OCI-LY1 (cell line): Measurements from ENCODE around the gene ZMIZ1.

Experiments
- H2AFZ ChIP-seq: fragments of 200-600 bp; sonication (generic), shearing (Covaris generic); 2 replicates; pipeline ENCODE4 v1.6.0; 2014; ENCODE audit warnings: antibody characterized with exemption, mild to moderate bottlenecking, low read length
- H3F3A ChIP-seq: fragments of 200-600 bp; sonication (generic), shearing (Covaris generic); 2 replicates; pipeline ENCODE4 v1.6.0; 2014; ENCODE audit warnings: mild to moderate bottlenecking, antibody characterized with exemption, low read length, moderate library complexity; ENCODE audit not compliant: insufficient read depth
- H3K27ac ChIP-seq: fragments of 200-600 bp; sonication (generic); 2 replicates; pipeline ENCODE4 v1.5.1; 2014; ENCODE audit warnings: low read length, mixed run types, mild to moderate bottlenecking, low read depth; ENCODE audit not compliant: poor library complexity, severe bottlenecking
- H3K27me3 ChIP-seq: fragments of 200-600 bp; sonication (generic); 2 replicates; pipeline ENCODE4 v1.6.0; 2014; ENCODE audit warnings: antibody characterized with exemption, mild to moderate bottlenecking, low read length, moderate library complexity; ENCODE audit not compliant: insufficient read depth
- H3K36me3 ChIP-seq: fragments of 200-600 bp; sonication (generic); 2 replicates; pipeline ENCODE4 v1.6.1; 2014; ENCODE audit warnings: mild to moderate bottlenecking, antibody characterized with exemption, low read length, moderate library complexity, mixed read lengths; ENCODE audit not compliant: insufficient read depth
- H3K4me1 ChIP-seq: fragments of 200-600 bp; sonication (generic); 2 replicates; pipeline ENCODE4 v1.5.1; 2014; ENCODE audit warnings: mild to moderate bottlenecking, low read length, moderate library complexity; ENCODE audit not compliant: insufficient read depth, severe bottlenecking
- H3K4me2 ChIP-seq: fragments of 200-600 bp; sonication (generic), shearing (Covaris generic); 2 replicates; pipeline ENCODE4 v1.6.1; 2014; ENCODE audit warnings: low read length
- H3K4me3 ChIP-seq: fragments of 200-600 bp; sonication (generic); 2 replicates; pipeline ENCODE4 v1.5.1; 2014; ENCODE audit warnings: low read length, low read depth, mild to moderate bottlenecking, mixed read lengths; ENCODE audit not compliant: poor library complexity, severe bottlenecking
- H3K79me2 ChIP-seq: fragments of 200-600 bp; shearing (Covaris generic); 2 replicates; pipeline ENCODE4 v1.6.1; 2016; ENCODE audit warnings: mixed run types, low read length, mixed read lengths; ENCODE audit not compliant: insufficient read depth
- H3K9ac ChIP-seq: fragments of 200-600 bp; sonication (generic), shearing (Covaris generic); 2 replicates; pipeline ENCODE4 v1.6.1; 2014; ENCODE audit warnings: mild to moderate bottlenecking, low read length, mixed read lengths
- H3K9me2 ChIP-seq: fragments of 200-600 bp; sonication (generic), shearing (Covaris generic); 2 replicates; pipeline ENCODE4 v1.6.1; 2014; ENCODE audit warnings: low read depth, mild to moderate bottlenecking, low read length, mixed read lengths
- H3K9me3 ChIP-seq: fragments of 200-600 bp; shearing (Covaris generic); 2 replicates; pipeline ENCODE4 v1.6.1; 2014; ENCODE audit warnings: low read length, mixed read lengths
- H4K20me1 ChIP-seq: fragments of 200-600 bp; sonication (generic), shearing (Covaris generic); 2 replicates; pipeline ENCODE4 v1.6.0; 2016; ENCODE audit warnings: mild to moderate bottlenecking, low read length; ENCODE audit not compliant: insufficient read depth
- CTCF ChIP-seq: fragments of 200-600 bp; sonication (generic), shearing (Covaris generic); IDR thresholded peaks from 2 replicates; pipeline ENCODE4 v1.5.1; 2017; ENCODE audit warnings: mild to moderate bottlenecking, antibody characterized with exemption, low read length, moderate library complexity, mixed read lengths
- EZH2 ChIP-seq: fragments of 200-600 bp; sonication (generic), shearing (Covaris generic); IDR thresholded peaks from 2 replicates; pipeline ENCODE4 v1.8.0; 2017; ENCODE audit warnings: borderline replicate concordance, mixed run types, mild to moderate bottlenecking, antibody characterized with exemption, low read length, moderate library complexity, mixed read lengths

ZMIZ1 gene

GRCh38 chr10:79301754-79302530 lies 233.2 kb downstream of the ZMIZ1 start:
- Histone ChIP-seq H3K9me2 (no peaks in the 10 kb centered on the region), H3K4me2 (no peak overlapping the region), H3K79me2 (no peaks in the 10 kb centered on the region), H3K4me1 (no peaks in the 10 kb centered on the region), H3K9ac (no peak overlapping the region), H3K4me3 (no peak overlapping the region), H3K27ac (no peak overlapping the region), H3F3A (no peaks in the 10 kb centered on the region), H3K27me3 (no peaks in the 10 kb centered on the region), H3K9me3 (no peaks in the 10 kb centered on the region), H3K36me3 (no peaks in the 10 kb centered on the region), H4K20me1 (no peaks in the 10 kb centered on the region), H2AFZ (no peak overlapping the region)
- TF ChIP-seq CTCF: no peak
- no peak for TF ChIP-seq EZH2

GRCh38 chr10:79303631-79304478 lies 235.1 kb downstream of the ZMIZ1 start:
- Histone ChIP-seq H3K27me3 (no peaks in the 10 kb centered on the region), H3K9me2 (no peaks in the 10 kb centered on the region), H3K9me3 (no peaks in the 10 kb centered on the region), H4K20me1 (no peaks in the 10 kb centered on the region), H3K9ac (no peak overlapping the region), H3K79me2 (no peaks in the 10 kb centered on the region), H3K4me2 (no peak overlapping the region), H3K36me3 (no peaks in the 10 kb centered on the region), H3K4me3 (no peak overlapping the region), H3K4me1 (no peaks in the 10 kb centered on the region), H3F3A (no peaks in the 10 kb centered on the region), H3K27ac (no peak overlapping the region), H2AFZ (no peak overlapping the region)
- TF ChIP-seq EZH2: no peak

- no peaks in the 10 kb centered on the region for H3K36me3 ChIP-seq
These were observed 235.8 kb downstream of the ZMIZ1 start for GRCh38 chr10:79304479-79305087.

More at GRCh38 chr10:79304479-79305087, 235.8 kb downstream of the ZMIZ1 start:
- Histone ChIP-seq H3K27me3 (no peaks in the 10 kb centered on the region), H3K4me2 (no peak overlapping the region), H2AFZ (no peak overlapping the region), H3K79me2 (no peaks in the 10 kb centered on the region), H4K20me1 (no peaks in the 10 kb centered on the region), H3K9me3 (no peaks in the 10 kb centered on the region), H3K27ac (no peak overlapping the region), H3K9me2 (no peaks in the 10 kb centered on the region), H3K9ac (no peak overlapping the region), H3K4me3 (no peak overlapping the region), H3K4me1 (no peaks in the 10 kb centered on the region), H3F3A (no peaks in the 10 kb centered on the region)
- TF ChIP-seq CTCF: no peak
- no peak for TF ChIP-seq EZH2
